Measurements from ENCODE around the gene FCGR3A. TPM values are rescaled to one million over a fixed set of nuclear protein-coding genes. Genes with fewer than 3 reads are reported as not detected.
"Not testable (repeated sequence)": the region's sequence is repeated elsewhere in the genome, so short reads cannot be mapped to it uniquely, and the experiment has no call there.

Gene FCGR3A
- total and polyA plus RNA-seq, 2 of the 4 experiments (the other 2 are of a cell fraction): not detected

DNA sequence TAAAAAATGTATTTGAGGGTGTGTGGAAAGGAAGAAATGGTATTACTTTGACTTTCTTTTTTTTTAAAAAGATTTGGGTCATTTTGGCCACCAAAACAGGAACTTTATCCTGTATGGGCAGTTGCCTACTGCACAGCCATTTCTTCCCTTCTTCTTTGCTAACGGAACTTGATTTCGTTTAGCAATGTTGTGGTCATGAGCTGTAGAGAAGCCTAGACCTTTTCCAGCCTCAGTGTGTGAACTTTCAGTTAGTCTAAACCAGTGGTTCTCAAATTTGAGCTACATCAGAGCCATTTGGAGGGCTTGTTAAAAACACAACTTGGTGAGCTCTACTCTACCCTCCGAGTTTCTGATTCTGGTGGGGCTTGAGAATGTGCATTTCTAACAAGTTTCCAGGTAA is 12.8 kb upstream of the FCGR3A start:
- H2AFZ ChIP-seq (replicated peaks; ENCODE audit: low read length, poor library complexity); H3K27ac ChIP-seq (ENCODE audit: insufficient read depth, low read length); H3K23ac ChIP-seq (ENCODE audit: low read depth, low read length); H3K9ac ChIP-seq (ENCODE audit: low read depth, low read length); in situ Hi-C loops (cut with MboI; ENCODE audit: low sequenced_read_pairs); H2BK20ac ChIP-seq (ENCODE audit: low read depth, low read length); H4K8ac ChIP-seq (ENCODE audit: low read depth in 2 of 2, low read length in 2 of 2); H3K4me3 ChIP-seq (ENCODE audit: insufficient read depth, low read depth, low read length); H3K4me2 ChIP-seq (ENCODE audit: low read depth, low read length); H4K20me1 ChIP-seq (ENCODE audit: insufficient read depth, low read length); H2BK5ac ChIP-seq (ENCODE audit: low read depth, low read length, poor library complexity, severe bottlenecking); H3K27me3 ChIP-seq (ENCODE audit: control insufficient read depth, insufficient read depth, low read length); H2BK120ac ChIP-seq (ENCODE audit: low read depth, low read length); H3K4ac ChIP-seq (ENCODE audit: low read depth, low read length); H3K56ac ChIP-seq (ENCODE audit: extremely low read depth, insufficient read depth, low read length); H3K36me3 ChIP-seq (ENCODE audit: control insufficient read depth, insufficient read depth, low read length); H4K91ac ChIP-seq (ENCODE audit: insufficient read depth, low read depth, low read length); H3K79me1 ChIP-seq (ENCODE audit: low read depth in 1 of 2, low read length in 2 of 2); ATAC-seq (ENCODE audit: low read depth); H3K9me3 ChIP-seq (ENCODE audit: control insufficient read depth, insufficient read depth, low read length); H3K4me1 ChIP-seq (ENCODE audit: control insufficient read depth, insufficient read depth, low read length); H2AK9ac ChIP-seq (replicated peaks; ENCODE audit: low read depth, low read length, poor library complexity); H3K18ac ChIP-seq (ENCODE audit: low read depth, low read length); BruUV-seq (replicated peaks); DNase-seq; H2AK5ac ChIP-seq (ENCODE audit: low read depth, low read length); H2BK15ac ChIP-seq (ENCODE audit: low read depth, low read length); dilution Hi-C loops (cut with HindIII; ENCODE audit: low sequenced_read_pairs, unreplicated experiment); H4K5ac ChIP-seq (ENCODE audit: low read depth, low read length); CTCF ChIA-PET; H3K9me1 ChIP-seq (ENCODE audit: insufficient read depth, low read length); POLR2A ChIA-PET (ENCODE audit: unreplicated experiment); H3K14ac ChIP-seq (replicated peaks; ENCODE audit: low read depth, low read length): not testable (repeated sequence)
- intact Hi-C loops (cut with micrococcal nuclease): loop anchor here (10.0 kb wide), 1 partner anchor 172 kb away; no protein-coding TSS in a partner anchor
- WGBS, 2 experiments (ENCODE audit: extremely low coverage in 2 of 2, insufficient read length in 1 of 2): no CpG with 5 or more reads among the region's 3 CpGs

DNA sequence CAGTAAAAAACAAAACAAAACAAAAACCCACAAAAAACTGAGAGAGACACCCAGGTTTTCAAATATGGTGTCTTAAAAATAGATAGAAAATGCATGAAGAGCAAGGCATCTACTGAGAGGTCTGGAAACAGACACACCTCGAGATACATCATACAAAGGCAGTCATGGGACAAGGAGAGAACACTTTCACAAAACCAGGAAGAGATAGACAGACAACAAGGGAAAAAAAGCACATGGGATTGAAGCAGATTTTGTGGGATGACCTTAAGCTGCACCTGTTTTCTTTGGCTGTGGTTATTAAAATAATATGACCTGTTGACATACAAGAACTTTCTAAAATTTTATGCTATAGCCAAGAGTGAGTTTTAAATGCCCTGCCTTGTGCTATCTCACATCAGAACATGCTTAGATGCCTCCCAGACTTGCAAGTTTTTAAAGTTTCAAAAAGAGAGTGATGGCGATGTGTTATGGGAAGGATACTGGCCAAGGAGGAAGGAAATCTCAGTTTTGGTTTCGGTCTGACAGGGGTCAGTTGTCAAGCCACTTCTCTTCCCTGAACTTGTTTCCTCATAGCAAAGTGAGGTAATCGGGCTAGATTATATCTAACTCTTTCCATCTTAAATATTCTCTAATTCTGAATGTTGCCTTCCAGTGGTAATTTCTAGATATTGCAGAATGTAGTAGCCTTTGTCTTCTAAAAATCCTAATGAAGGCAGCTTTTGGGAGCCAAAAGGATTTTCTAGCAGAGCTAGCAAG is 11.5 kb upstream of the FCGR3A start:
- H2BK20ac ChIP-seq (ENCODE audit: low read depth, low read length); H2AFZ ChIP-seq (replicated peaks; ENCODE audit: low read length, poor library complexity); H2AK5ac ChIP-seq (ENCODE audit: low read depth, low read length); H2BK5ac ChIP-seq (ENCODE audit: low read depth, low read length, poor library complexity, severe bottlenecking); H2BK15ac ChIP-seq (ENCODE audit: low read depth, low read length); H3K27ac ChIP-seq (ENCODE audit: insufficient read depth, low read length); ATAC-seq (ENCODE audit: low read depth); H3K9ac ChIP-seq (ENCODE audit: low read depth, low read length); H3K79me1 ChIP-seq (ENCODE audit: low read depth in 1 of 2, low read length in 2 of 2); H2AK9ac ChIP-seq (replicated peaks; ENCODE audit: low read depth, low read length, poor library complexity); H3K4ac ChIP-seq (ENCODE audit: low read depth, low read length); H3K56ac ChIP-seq (ENCODE audit: extremely low read depth, insufficient read depth, low read length); H3K9me3 ChIP-seq (ENCODE audit: control insufficient read depth, insufficient read depth, low read length); DNase-seq; H3K4me1 ChIP-seq (ENCODE audit: control insufficient read depth, insufficient read depth, low read length); H3K9me1 ChIP-seq (ENCODE audit: insufficient read depth, low read length); H4K5ac ChIP-seq (ENCODE audit: low read depth, low read length); CTCF ChIA-PET; in situ Hi-C loops (cut with MboI; ENCODE audit: low sequenced_read_pairs); BruUV-seq (replicated peaks); H2BK120ac ChIP-seq (ENCODE audit: low read depth, low read length); H4K91ac ChIP-seq (ENCODE audit: insufficient read depth, low read depth, low read length); dilution Hi-C loops (cut with HindIII; ENCODE audit: low sequenced_read_pairs, unreplicated experiment); H3K27me3 ChIP-seq (ENCODE audit: control insufficient read depth, insufficient read depth, low read length); POLR2A ChIA-PET (ENCODE audit: unreplicated experiment); H3K36me3 ChIP-seq (ENCODE audit: control insufficient read depth, insufficient read depth, low read length); H3K18ac ChIP-seq (ENCODE audit: low read depth, low read length); H3K23ac ChIP-seq (ENCODE audit: low read depth, low read length); H4K20me1 ChIP-seq (ENCODE audit: insufficient read depth, low read length); H3K4me3 ChIP-seq (ENCODE audit: insufficient read depth, low read depth, low read length); H3K4me2 ChIP-seq (ENCODE audit: low read depth, low read length); H3K14ac ChIP-seq (replicated peaks; ENCODE audit: low read depth, low read length); H4K8ac ChIP-seq (ENCODE audit: low read depth in 2 of 2, low read length in 2 of 2): not testable (repeated sequence)
- intact Hi-C loops (cut with micrococcal nuclease): loop anchor here (10.0 kb wide), 1 partner anchor 174 kb away; no protein-coding TSS in a partner anchor
- WGBS, 2 experiments (ENCODE audit: extremely low coverage in 2 of 2, insufficient read length in 1 of 2): no CpG with 5 or more reads among the region's 4 CpGs

Data from IMR-90 (cell line).